HG03045 (cell line): Measurements from ENCODE around the gene FETUB.

Source experiments
- ATAC-seq: cut with Tn5 transposase; IDR thresholded peaks from one replicate; pipeline ENCODE4 v1.9.1; 2021; ENCODE audit warnings: mild to moderate bottlenecking, moderate library complexity; ENCODE audit not compliant: unreplicated experiment

Gene FETUB

GRCh38 chr3:186635532-186635931 lies 4.7 kb upstream of the FETUB start:
- ATAC-seq = no peak

- no peak for ATAC-seq
Measured at GRCh38 chr3:186636536-186636935, 3.7 kb upstream of the FETUB start.

- ATAC-seq = no peak
Measured at GRCh38 chr3:186637686-186638085, 2.5 kb upstream of the FETUB start.

GRCh38 chr3:186638259-186638658 lies 1.9 kb upstream of the FETUB start:
- ATAC-seq = no peak

GRCh38 chr3:186640473-186640818 lies 247 bp downstream of the FETUB start:
- no peak for ATAC-seq

GRCh38 chr3:186640929-186641328 lies 730 bp downstream of the FETUB start:
- ATAC-seq = no peak

GRCh38 chr3:186642014-186642413 lies 1.8 kb downstream of the FETUB start:
- ATAC-seq = no peak

GRCh38 chr3:186643493-186643892 lies 3.3 kb downstream of the FETUB start:
- no peak for ATAC-seq

GRCh38 chr3:186644683-186645082 lies 4.5 kb downstream of the FETUB start:
- ATAC-seq = no peak

- ATAC-seq = no peak
Measured at GRCh38 chr3:186646106-186646505, 5.9 kb downstream of the FETUB start.

- no peak for ATAC-seq
Measured at GRCh38 chr3:186646841-186647240, 6.6 kb downstream of the FETUB start.

GRCh38 chr3:186648851-186649250 lies 8.7 kb downstream of the FETUB start:
- ATAC-seq = no peak

- no peak for ATAC-seq
Measured at GRCh38 chr3:186651678-186652215, 11.5 kb downstream of the FETUB start.

GRCh38 chr3:186653080-186653707 lies 13.0 kb downstream of the FETUB start:
- ATAC-seq = peak; percentile 80

- ATAC-seq = no peak
Measured at GRCh38 chr3:186653984-186654383, 13.8 kb downstream of the FETUB start.

GRCh38 chr3:186663361-186664118 lies 23.3 kb downstream of the FETUB start:
- no peak for ATAC-seq

- no peak for ATAC-seq
Measured at GRCh38 chr3:186664119-186664495, 23.9 kb downstream of the FETUB start.

GRCh38 chr3:186664506-186664905 lies 24.3 kb downstream of the FETUB start:
- no peak for ATAC-seq

GRCh38 chr3:186665625-186666188 lies 25.5 kb downstream of the FETUB start, which contains the start of gene HRG:
TSS of gene HRG (plus strand) at chr3:186666014. CDS start at chr3:186666032, 18 bp downstream.
- ATAC-seq = no peak

- no peak for ATAC-seq
Measured at GRCh38 chr3:186668426-186668825, 28.2 kb downstream of the FETUB start.

GRCh38 chr3:186669378-186670084 lies 29.3 kb downstream of the FETUB start:
- no peak for ATAC-seq
